G401 (cell line): ENCODE data around the gene CCDC157. TPM values are rescaled to one million over a fixed set of nuclear protein-coding genes. Genes with fewer than 3 reads are reported as not detected.
"Not testable (repeated sequence)": the region's sequence is repeated elsewhere in the genome, so short reads cannot be mapped to it uniquely, and the experiment has no call there.

Experiments used
- DNase-seq: peaks from one replicate; pipeline ENCODE4 v3.0.0-alpha.2; 2015; ENCODE audit warnings: low spot score
- in situ Hi-C: cut with HindIII; loops from 2 replicates; pipeline ENCODE4 v1.10.0; 2016; ENCODE audit warnings: low sequenced_read_pairs, mixed read lengths
- total RNA-seq: library from RNA; depleted of rRNA; stranded (reverse); fragments of >200 nt; shearing (Covaris generic); gene quantifications from 2 replicates; pipeline ENCODE4 v1.2.3, GENCODE V29; 2014

Gene CCDC157
- total RNA-seq, 1 experiment from 2014 or later, result 1.8 TPM

GRCh38 chr22:30325065-30325720, 31.6 kb upstream of the CCDC157 start:
- in situ Hi-C loops, result no loop called here
- DNase-seq, result no peak

GRCh38 chr22:30325724-30326254, 31.0 kb upstream of the CCDC157 start:
- DNase-seq, result no peak
- in situ Hi-C loops, result no loop called here

- no peak for DNase-seq
- in situ Hi-C loops, result no loop called here
Measured at GRCh38 chr22:30326255-30326705, 30.5 kb upstream of the CCDC157 start.

- in situ Hi-C loops, result no loop called here
- DNase-seq, result peak; percentile 96
Measured at GRCh38 chr22:30326706-30327362, 30.0 kb upstream of the CCDC157 start, which contains the start of gene TBC1D10A. Gene TBC1D10A (minus strand): TSS chr22:30326941. CDS start chr22:30326881, 60 bp downstream.

GRCh38 chr22:30327864-30328345, 28.9 kb upstream of the CCDC157 start:
- no peak for DNase-seq
- in situ Hi-C loops, result no loop called here

GRCh38 chr22:30328466-30329049, 28.2 kb upstream of the CCDC157 start:
- in situ Hi-C loops, result no loop called here

GRCh38 chr22:30332551-30332950, 24.3 kb upstream of the CCDC157 start:
- in situ Hi-C loops, result no loop called here
- DNase-seq, result peak; percentile 26

More at GRCh38 chr22:30328466-30329049, 28.2 kb upstream of the CCDC157 start:
- DNase-seq, result no peak

GRCh38 chr22:30332994-30333706, 23.7 kb upstream of the CCDC157 start:
- no peak for DNase-seq
- in situ Hi-C loops, result no loop called here

GRCh38 chr22:30333707-30334087, 23.1 kb upstream of the CCDC157 start:
- no peak for DNase-seq
- in situ Hi-C loops, result no loop called here

- in situ Hi-C loops, result no loop called here
- DNase-seq, result no peak
Measured at GRCh38 chr22:30334646-30335045, 22.2 kb upstream of the CCDC157 start.

- no peak for DNase-seq
- in situ Hi-C loops, result no loop called here
Measured at GRCh38 chr22:30335236-30335635, 21.6 kb upstream of the CCDC157 start.

- DNase-seq, result peak; percentile 94
- in situ Hi-C loops, result no loop called here
Measured at GRCh38 chr22:30336752-30337460, 19.9 kb upstream of the CCDC157 start.

GRCh38 chr22:30337461-30337778, 19.4 kb upstream of the CCDC157 start:
- DNase-seq, result no peak
- in situ Hi-C loops, result no loop called here

GRCh38 chr22:30338341-30338740, 18.5 kb upstream of the CCDC157 start:
- in situ Hi-C loops, DNase-seq: not testable (repeated sequence)

- peak; percentile 41 for DNase-seq
- in situ Hi-C loops, result no loop called here
Measured at GRCh38 chr22:30338802-30339201, 18.0 kb upstream of the CCDC157 start.

GRCh38 chr22:30340911-30341685, 15.7 kb upstream of the CCDC157 start:
- peak; percentile 70 for DNase-seq
- in situ Hi-C loops, result no loop called here

- in situ Hi-C loops, result no loop called here
- no peak for DNase-seq
Measured at GRCh38 chr22:30344447-30345200, 12.2 kb upstream of the CCDC157 start.
